Activated T-cell treated with anti-CD3 and anti-CD28 coated beads, Interleukin-2, amount 50 U/mL, for 72 hours (primary cell): ENCODE data around the gene POLE2. TPM values are rescaled to one million over a fixed set of nuclear protein-coding genes. Genes with fewer than 3 reads are reported as not detected.
A peak's percentile ranks its signal among the peaks of the same experiment; 100 is the strongest.
"Not testable (repeated sequence)": the region's sequence is repeated elsewhere in the genome, so short reads cannot be mapped to it uniquely, and the experiment has no call there.

Source experiments
- ATAC-seq, 2 donors: fragments of 150-1000 bp; cut with Tn5 transposase; replicated peaks in 1 of 2; 2 replicates each; pipeline ENCODE4 v1.10.0; 2021; ENCODE audit warnings: moderate library complexity in 2 of 2, mild to moderate bottlenecking in 1 of 2
- DNase-seq, 2 donors: peaks; one replicate each; pipeline ENCODE4 v3.0.0; 2021 to 2022; ENCODE audit warnings: mixed read lengths in 1 of 2
- H3K27ac Mint-ChIP-seq: one replicate; pipeline ENCODE4 v1.8.0; 2022; ENCODE audit warnings: mild to moderate bottlenecking, moderate library complexity, mixed read lengths
- H3K27me3 Mint-ChIP-seq: one replicate; pipeline ENCODE4 v1.8.0; 2022; ENCODE audit warnings: low read depth, mixed read lengths
- H3K36me3 Mint-ChIP-seq, 2 donors: one replicate each; pipeline ENCODE4 v1.8.0; 2022; ENCODE audit warnings: mixed read lengths in 2 of 2, mild to moderate bottlenecking in 1 of 2; ENCODE audit not compliant: insufficient read depth in 2 of 2
- H3K4me1 Mint-ChIP-seq: one replicate; pipeline ENCODE4 v1.8.0; 2022; ENCODE audit warnings: low read depth, mixed read lengths
- H3K4me3 Mint-ChIP-seq, 2 donors: one replicate each; pipeline ENCODE4 v1.8.0; 2022; ENCODE audit warnings: mild to moderate bottlenecking in 2 of 2, mixed read lengths in 2 of 2, moderate library complexity in 2 of 2
- H3K9me3 Mint-ChIP-seq, 2 donors: one replicate each; pipeline ENCODE4 v1.8.0; 2022; ENCODE audit warnings: mixed read lengths in 2 of 2
- total RNA-seq, 2 donors: library from RNA; stranded (reverse); gene quantifications; one replicate each; pipeline ENCODE4 v1.2.3, GENCODE V29; 2022

The POLE2 gene, protein sequence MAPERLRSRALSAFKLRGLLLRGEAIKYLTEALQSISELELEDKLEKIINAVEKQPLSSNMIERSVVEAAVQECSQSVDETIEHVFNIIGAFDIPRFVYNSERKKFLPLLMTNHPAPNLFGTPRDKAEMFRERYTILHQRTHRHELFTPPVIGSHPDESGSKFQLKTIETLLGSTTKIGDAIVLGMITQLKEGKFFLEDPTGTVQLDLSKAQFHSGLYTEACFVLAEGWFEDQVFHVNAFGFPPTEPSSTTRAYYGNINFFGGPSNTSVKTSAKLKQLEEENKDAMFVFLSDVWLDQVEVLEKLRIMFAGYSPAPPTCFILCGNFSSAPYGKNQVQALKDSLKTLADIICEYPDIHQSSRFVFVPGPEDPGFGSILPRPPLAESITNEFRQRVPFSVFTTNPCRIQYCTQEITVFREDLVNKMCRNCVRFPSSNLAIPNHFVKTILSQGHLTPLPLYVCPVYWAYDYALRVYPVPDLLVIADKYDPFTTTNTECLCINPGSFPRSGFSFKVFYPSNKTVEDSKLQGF
- total RNA-seq = 10 to 100 TPM; 24.5 to 30.0 TPM

DNA sequence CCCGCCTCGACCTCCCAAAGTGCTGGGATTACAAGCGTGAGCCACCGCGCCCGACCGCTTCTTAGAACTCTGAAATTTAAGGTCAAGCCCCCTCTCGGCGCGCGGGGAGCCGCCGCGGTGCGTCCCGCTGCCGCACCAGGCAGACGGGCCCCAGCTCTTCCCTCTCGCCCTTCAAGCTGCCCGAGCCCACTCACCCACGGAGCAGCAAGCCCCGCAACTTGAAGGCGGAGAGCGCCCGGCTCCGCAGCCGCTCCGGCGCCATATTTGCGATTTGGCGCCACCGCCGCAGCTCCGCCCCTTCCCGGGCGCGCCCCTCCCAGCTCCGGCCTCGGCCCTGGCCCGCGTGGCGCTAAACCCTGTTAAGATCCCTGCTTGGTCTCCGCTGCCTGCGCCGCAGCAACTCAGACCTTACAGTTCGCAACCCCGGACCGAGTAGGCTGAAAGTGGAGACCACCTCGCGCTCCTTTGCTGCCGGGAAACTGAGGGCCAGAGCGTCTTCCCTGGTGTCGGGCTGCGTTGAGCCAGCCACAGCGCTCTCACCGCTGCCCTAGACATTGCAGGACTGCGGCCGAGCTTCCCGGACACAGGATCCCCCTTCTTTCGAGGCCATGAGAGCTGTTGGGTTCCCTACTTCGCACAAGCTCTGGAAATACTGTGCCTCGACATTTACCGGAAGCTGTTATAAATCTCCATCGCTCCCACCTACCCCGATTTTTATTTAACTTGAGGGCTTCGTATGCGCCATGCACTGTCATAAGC, at the start of gene POLE2:
TSS of gene POLE2 (minus strand) at position 273 of the 759 bp plus-strand sequence. CDS start at position 262, 11 bp downstream.
- Mint-ChIP-seq H3K9me3 (no peaks in the 10 kb centered on the region), H3K4me3 (peak within 1 kb of the TSS; percentile 88 to 92), H3K27ac (peak within 1 kb of the TSS; percentile 91), H3K27me3 (no peaks in the 10 kb centered on the region), H3K36me3 (peaks cover 5 to 6% of the 10 kb centered on the region in 2 donors), H3K4me1 (peaks cover 50% of the 10 kb centered on the region)
- DNase-seq (peak; percentile 87 to 89), ATAC-seq (peak; percentile 87 to 91)

DNA sequence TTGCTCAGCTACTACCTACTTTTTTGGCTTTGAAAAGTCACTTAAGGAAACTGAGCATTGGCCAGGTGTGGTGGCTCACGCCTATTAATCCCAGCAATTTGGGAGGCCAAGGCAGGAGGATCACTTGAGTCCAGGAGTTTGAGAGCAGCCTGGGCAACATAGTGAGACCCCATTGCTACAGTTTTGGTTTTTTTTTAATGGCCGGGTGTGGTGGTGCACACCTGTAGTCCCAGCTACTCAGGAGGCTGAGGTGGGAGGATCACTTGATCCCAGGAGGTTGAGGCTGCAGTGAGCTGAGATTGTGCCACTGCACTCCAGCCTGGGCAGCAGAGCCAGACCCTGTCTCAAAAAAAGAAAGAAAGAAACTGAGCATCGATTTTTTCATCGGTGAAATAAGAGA, 47.7 kb upstream of the POLE2 start:
- H3K4me1 Mint-ChIP-seq, DNase-seq, H3K27me3 Mint-ChIP-seq, H3K27ac Mint-ChIP-seq, H3K9me3 Mint-ChIP-seq, ATAC-seq, H3K36me3 Mint-ChIP-seq, H3K4me3 Mint-ChIP-seq: not testable (repeated sequence)

DNA sequence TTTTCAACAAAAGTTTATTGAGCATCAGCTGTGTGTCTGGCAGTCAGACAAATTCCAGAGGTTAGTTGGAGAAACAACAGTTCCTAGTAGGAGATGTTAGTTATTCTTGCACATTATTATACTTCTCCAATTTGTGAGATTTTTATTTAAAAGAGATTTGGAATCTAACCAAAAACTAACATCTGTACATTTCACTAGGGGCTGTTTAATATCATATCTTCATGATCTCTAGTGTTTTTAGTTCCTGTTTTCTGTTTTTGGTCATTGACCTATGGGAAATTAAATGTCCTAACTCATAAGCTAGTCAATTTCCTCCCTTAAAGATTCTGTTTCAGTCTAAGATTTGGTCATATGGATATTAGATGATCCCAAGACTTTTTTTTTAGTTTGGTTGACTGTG, 45.8 kb upstream of the POLE2 start:
- Mint-ChIP-seq H3K27ac (no peak overlapping the region), H3K36me3 (no peaks in the 10 kb centered on the region), H3K9me3 (no peaks in the 10 kb centered on the region), H3K27me3 (no peaks in the 10 kb centered on the region), H3K4me3 (no peak overlapping the region), H3K4me1 (no peaks in the 10 kb centered on the region)
- no peak for DNase-seq
- ATAC-seq = no peak

DNA sequence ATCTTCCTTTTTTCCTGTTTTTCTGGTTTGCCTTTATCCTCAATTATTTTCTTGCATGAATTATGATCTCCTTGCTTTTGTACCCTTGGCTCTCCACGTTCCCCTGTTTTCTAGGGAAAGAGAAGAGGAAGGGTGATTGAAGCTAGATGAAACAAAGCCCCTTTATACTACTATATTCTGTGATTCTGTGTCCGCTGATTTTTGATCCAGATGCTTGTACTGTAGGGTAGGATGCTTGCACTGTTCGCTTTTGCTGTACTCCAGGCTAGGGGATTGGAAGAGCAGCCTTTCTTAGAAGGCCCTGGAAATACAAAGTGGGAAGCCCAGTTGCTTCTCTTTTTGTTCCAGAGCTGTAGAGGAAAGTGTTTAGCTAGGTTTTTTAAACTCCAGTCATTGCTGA, 44.9 kb upstream of the POLE2 start:
- ATAC-seq = no peak
- Mint-ChIP-seq H3K27ac (no peak overlapping the region), H3K4me1 (no peaks in the 10 kb centered on the region), H3K9me3 (no peaks in the 10 kb centered on the region), H3K4me3 (no peak overlapping the region), H3K36me3 (no peaks in the 10 kb centered on the region), H3K27me3 (no peaks in the 10 kb centered on the region)
- DNase-seq = no peak

DNA sequence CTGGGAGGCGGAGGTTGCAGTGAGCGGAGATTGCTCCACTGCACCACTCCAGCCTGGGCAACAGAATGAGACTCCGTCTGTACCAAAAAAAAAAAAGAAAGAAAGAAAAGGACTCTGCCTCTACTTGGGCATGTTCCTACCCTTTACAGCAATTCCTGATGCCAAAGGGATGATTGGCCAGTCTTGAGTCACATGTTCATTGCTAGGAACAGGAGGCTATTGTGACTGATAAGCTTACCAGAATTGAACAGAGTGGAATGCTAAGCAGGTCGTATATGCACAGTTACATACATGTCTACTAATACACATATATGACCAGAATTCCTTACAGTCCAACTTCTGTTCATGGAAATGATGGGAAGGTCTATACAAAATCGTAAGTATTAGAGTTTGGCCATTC, 39.2 kb upstream of the POLE2 start:
- H3K36me3 Mint-ChIP-seq = peaks cover 3% of the 10 kb centered on the region in 2 donors
- H3K4me3 Mint-ChIP-seq = no peak overlapping the region
- H3K9me3 Mint-ChIP-seq = peaks cover 0 to 2% of the 10 kb centered on the region in 2 donors
- H3K27ac Mint-ChIP-seq = no peak overlapping the region
- ATAC-seq = no peak
- H3K27me3 Mint-ChIP-seq = no peaks in the 10 kb centered on the region
- no peak for DNase-seq
- no peaks in the 10 kb centered on the region for H3K4me1 Mint-ChIP-seq

DNA sequence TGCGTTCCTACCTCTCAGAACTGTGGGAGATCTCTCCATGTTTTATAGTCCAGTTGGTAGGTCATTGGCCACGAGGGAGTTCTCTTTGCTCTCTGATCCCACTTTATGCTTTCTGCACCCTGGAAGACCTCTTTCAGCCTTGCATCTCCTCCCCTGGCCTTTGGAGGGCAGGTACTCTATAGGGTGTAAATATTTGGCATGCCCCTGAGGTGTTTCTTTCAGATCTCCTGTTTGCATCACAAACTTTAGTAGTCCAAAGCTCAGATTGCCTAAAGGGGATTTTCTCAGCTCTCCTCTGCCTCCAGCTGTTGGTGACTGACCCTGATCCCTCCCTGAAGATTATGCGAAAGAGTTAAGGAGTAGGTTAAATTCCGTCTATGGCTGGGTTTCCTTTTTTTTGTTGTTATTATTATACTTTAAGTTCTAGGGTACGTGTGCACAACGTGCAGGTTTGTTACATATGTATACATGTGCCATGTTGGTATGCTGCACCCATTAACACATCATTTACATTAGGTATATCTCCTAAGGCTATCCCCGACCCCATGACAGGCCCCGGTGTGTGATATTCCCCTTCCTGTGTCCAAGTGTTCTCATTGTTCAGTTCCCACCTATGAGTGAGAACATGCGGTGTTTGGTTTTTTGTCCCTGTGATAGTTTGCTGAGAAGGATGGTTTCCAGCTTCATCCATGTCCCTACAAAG, 33.9 kb upstream of the POLE2 start:
- H3K4me1 Mint-ChIP-seq, H3K36me3 Mint-ChIP-seq, H3K27ac Mint-ChIP-seq, DNase-seq, H3K9me3 Mint-ChIP-seq, H3K27me3 Mint-ChIP-seq, ATAC-seq, H3K4me3 Mint-ChIP-seq: not testable (repeated sequence)

DNA sequence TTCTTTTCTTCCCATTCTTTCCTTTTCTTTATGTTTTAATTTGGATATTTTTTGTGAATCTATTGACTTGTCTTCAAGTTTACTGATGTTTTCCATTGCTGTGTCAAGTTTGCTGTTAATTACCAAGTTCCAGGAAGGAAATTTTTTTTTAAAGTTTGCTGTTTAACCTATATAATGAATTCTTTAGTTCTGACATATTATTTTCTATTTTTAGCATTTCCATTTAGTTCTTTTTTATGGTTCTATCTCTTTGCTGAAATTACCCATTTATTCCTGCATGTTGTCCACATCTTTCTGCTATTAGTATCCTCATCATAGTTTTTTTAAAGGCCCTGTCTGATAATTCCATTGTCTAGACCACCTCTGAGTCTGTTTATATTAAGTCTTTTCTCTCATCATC, 32.7 kb upstream of the POLE2 start:
- Mint-ChIP-seq H3K27ac (no peak overlapping the region), H3K36me3 (peaks cover 4 to 8% of the 10 kb centered on the region in 2 donors), H3K4me3 (no peak overlapping the region), H3K9me3 (peaks cover 2% of the 10 kb centered on the region in 2 donors), H3K4me1 (no peaks in the 10 kb centered on the region), H3K27me3 (no peaks in the 10 kb centered on the region)
- no peak for ATAC-seq
- no peak for DNase-seq

DNA sequence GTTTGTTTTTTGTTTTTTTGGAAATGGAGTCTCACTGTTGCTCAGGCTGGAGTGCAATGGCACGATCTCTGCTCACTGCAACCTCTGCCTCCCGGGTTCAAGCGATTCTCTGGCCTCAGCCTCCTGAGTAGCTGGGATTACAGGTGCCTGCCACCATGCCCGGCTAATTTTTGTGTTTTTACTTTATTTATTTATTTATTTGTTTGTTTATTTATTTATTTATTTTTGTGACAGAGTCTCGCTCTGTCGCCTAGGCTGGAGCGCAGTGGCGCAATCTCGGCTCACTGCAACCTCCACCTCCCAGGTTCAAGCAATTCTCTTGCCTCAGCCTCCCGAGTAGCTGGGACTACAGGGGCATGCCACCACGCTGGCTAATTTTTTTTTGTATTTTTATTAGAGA, 23.0 kb upstream of the POLE2 start:
- not testable (repeated sequence) for DNase-seq, H3K27ac Mint-ChIP-seq, H3K4me3 Mint-ChIP-seq, H3K36me3 Mint-ChIP-seq, ATAC-seq, H3K27me3 Mint-ChIP-seq, H3K9me3 Mint-ChIP-seq, H3K4me1 Mint-ChIP-seq

DNA sequence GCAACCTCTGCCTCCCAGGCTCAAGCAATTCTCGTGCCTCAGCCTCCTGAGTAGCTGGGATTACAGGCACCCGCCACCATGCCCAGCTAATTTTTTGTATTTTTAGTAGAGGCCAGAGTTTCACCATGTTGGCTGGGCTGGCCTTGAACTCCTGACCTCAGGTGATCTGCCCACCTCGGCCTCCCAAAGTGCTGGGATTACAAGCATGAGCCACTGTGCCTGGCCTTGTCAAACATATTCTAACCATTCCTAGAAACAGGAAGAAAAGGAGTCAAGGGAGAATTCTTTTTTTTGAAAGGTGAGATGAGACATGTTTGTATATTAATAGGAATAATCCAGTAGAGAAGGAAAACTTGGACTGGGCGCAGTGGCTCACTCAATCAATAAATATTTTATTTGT, 16.5 kb upstream of the POLE2 start:
- not testable (repeated sequence) for DNase-seq, H3K27ac Mint-ChIP-seq, H3K4me1 Mint-ChIP-seq, H3K4me3 Mint-ChIP-seq, H3K36me3 Mint-ChIP-seq, H3K27me3 Mint-ChIP-seq, H3K9me3 Mint-ChIP-seq, ATAC-seq

DNA sequence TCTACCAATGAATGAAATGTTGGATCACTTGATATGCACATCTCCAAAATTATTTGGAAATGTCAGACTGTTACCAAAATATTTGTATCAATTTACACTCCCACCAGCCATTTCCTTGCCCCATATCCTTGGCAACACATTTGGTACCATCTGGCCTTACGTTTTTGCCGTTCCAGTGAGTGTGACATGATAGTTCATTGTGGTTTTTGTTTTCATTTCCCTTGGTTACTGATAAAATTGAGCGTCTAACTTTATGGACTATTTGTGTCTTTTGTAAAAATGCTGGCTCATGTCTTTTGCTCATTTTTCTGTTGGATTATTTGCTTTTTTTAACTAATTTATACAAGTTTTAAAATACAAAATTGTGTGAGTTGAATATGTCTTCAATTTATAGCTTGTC, 16.0 kb upstream of the POLE2 start:
- Mint-ChIP-seq H3K27ac (no peak overlapping the region), H3K27me3 (no peaks in the 10 kb centered on the region), H3K36me3 (peaks cover 0 to 4% of the 10 kb centered on the region in 2 donors), H3K4me3 (no peak overlapping the region), H3K9me3 (no peaks in the 10 kb centered on the region), H3K4me1 (peaks cover 4% of the 10 kb centered on the region)
- ATAC-seq = no peak
- DNase-seq = no peak

DNA sequence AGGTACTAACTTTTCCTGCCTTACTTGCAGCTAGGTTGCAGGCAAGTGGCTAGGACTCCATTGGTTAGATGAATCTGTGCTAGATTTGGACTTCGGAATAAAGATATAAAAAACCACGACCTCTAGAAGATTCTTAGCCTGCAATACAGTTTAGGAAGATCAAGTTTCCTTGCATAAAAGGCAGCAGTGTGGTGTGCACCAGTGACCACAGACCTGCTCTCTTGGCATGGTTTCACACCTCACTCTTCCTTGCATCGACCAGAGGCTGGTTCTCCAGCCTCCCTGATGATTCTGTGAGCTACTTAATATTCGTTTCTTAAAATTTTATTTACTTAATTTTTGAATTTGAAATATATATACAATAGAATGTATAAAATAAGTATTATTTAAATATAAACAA, 14.7 kb upstream of the POLE2 start:
- no peak overlapping the region for H3K27ac Mint-ChIP-seq
- DNase-seq = no peak
- H3K27me3 Mint-ChIP-seq = no peaks in the 10 kb centered on the region
- H3K4me1 Mint-ChIP-seq = peaks cover 4% of the 10 kb centered on the region
- H3K4me3 Mint-ChIP-seq = no peak overlapping the region
- ATAC-seq = no peak
- H3K36me3 Mint-ChIP-seq = peaks cover 0 to 4% of the 10 kb centered on the region in 2 donors
- no peaks in the 10 kb centered on the region for H3K9me3 Mint-ChIP-seq

DNA sequence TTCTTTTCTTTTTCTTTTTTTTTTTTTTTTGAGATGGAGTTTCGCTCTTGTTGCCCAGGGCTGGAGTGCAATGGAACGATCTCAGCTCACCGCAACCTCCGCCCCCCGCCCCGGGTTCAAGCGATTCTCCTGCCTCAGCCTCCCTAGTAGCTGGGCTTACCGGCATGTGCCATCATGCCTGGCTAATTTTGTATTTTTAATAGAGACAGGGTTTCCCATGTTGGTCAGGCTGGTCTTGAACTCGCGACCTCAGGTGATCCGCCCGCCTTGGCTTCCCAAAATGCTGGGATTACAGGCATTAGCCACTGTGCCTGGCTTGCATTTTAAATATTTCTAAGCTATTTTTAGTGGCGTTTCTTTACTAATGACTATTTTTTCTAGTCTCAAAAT, 5.7 kb upstream of the POLE2 start:
- ATAC-seq, DNase-seq, H3K36me3 Mint-ChIP-seq, H3K27me3 Mint-ChIP-seq, H3K9me3 Mint-ChIP-seq: not testable (repeated sequence)
- Mint-ChIP-seq H3K4me3 (peak overlapping the region; percentile 75 to 91), H3K27ac (peak overlapping the region; percentile 92), H3K4me1 (peaks cover 51% of the 10 kb centered on the region)
